SK-N-SH treated with all-trans-retinoic acid at 6 μM for 48 hours (cell line): Measurements from ENCODE around the gene COPZ2.

Experiments used
- ATAC-seq: fragments of 200-7000 bp; cut with Tn5 transposase; 3 replicates; pipeline ENCODE4 v1.9.1; 2020; ENCODE audit warnings: mild to moderate bottlenecking, moderate library complexity
- ARNTL ChIP-seq: fragments of 450-650 bp; formaldehyde crosslinking; IDR thresholded peaks from 2 replicates; pipeline ENCODE4 v1.5.0; 2020; ENCODE audit warnings: low read depth, mild to moderate bottlenecking, moderate library complexity, borderline replicate concordance
- BACH2 ChIP-seq: fragments of 250-450 bp; sonication (Bioruptor Pico); IDR thresholded peaks from 2 replicates; pipeline ENCODE4 v1.9.0; 2021; ENCODE audit warnings: mild to moderate bottlenecking, borderline replicate concordance
- CSDC2 ChIP-seq: fragments of 250-450 bp; sonication (Bioruptor Pico); IDR thresholded peaks from 2 replicates; pipeline ENCODE4 v1.5.0; 2020; ENCODE audit warnings: mild to moderate bottlenecking, moderate library complexity
- GLIS3 ChIP-seq: fragments of 250-450 bp; sonication (Bioruptor Pico); IDR thresholded peaks from 2 replicates; pipeline ENCODE4 v1.5.0; 2020; ENCODE audit warnings: mild to moderate bottlenecking, moderate library complexity
- ISL1 ChIP-seq: fragments of 250-450 bp; sonication (Bioruptor Pico); IDR thresholded peaks from 2 replicates; pipeline ENCODE4 v2.1.2; 2022; ENCODE audit warnings: mild to moderate bottlenecking, moderate library complexity
- OSR1 ChIP-seq: fragments of 250-450 bp; sonication (Bioruptor Pico); IDR thresholded peaks from 2 replicates; pipeline ENCODE4 v1.8.0; 2022; ENCODE audit warnings: moderate library complexity, mild to moderate bottlenecking, inconsistent platforms
- PATZ1 ChIP-seq: fragments of 250-450 bp; sonication (Bioruptor Pico); IDR thresholded peaks from 2 replicates; pipeline ENCODE4 v1.8.0; 2020; ENCODE audit warnings: mild to moderate bottlenecking, moderate library complexity, borderline replicate concordance
- POU6F1 ChIP-seq: fragments of 250-450 bp; sonication (Bioruptor Pico); IDR thresholded peaks from 2 replicates; pipeline ENCODE4 v1.8.0; 2021; ENCODE audit warnings: low read depth, mild to moderate bottlenecking, moderate library complexity, borderline replicate concordance
- PPARA ChIP-seq: fragments of 250-450 bp; sonication (Bioruptor Pico); IDR thresholded peaks from 2 replicates; pipeline ENCODE4 v1.5.0; 2020; ENCODE audit warnings: mild to moderate bottlenecking, borderline replicate concordance
- RARB ChIP-seq: fragments of 250-450 bp; sonication (Bioruptor Pico); IDR thresholded peaks from 2 replicates; pipeline ENCODE4 v1.8.0; 2021; ENCODE audit warnings: mild to moderate bottlenecking, moderate library complexity
- SNAI2 ChIP-seq: fragments of 250-450 bp; sonication (Bioruptor Pico); IDR thresholded peaks from 2 replicates; pipeline ENCODE4 v1.5.0; 2020; ENCODE audit warnings: mild to moderate bottlenecking, moderate library complexity
- TCF4 ChIP-seq: fragments of 250-450 bp; sonication (Bioruptor Pico); IDR thresholded peaks from 2 replicates; pipeline ENCODE4 v1.8.0; 2021; ENCODE audit warnings: mild to moderate bottlenecking, moderate library complexity, borderline replicate concordance
- TOX ChIP-seq: fragments of 250-450 bp; sonication (Bioruptor Pico); IDR thresholded peaks from 2 replicates; pipeline ENCODE4 v1.8.0; 2021; ENCODE audit warnings: mild to moderate bottlenecking, moderate library complexity, borderline replicate concordance
- ZC3H10 ChIP-seq: fragments of 250-450 bp; sonication (Bioruptor Pico); IDR thresholded peaks from 2 replicates; pipeline ENCODE4 v1.5.1; 2021; ENCODE audit warnings: mild to moderate bottlenecking, moderate library complexity
- ZFP3 ChIP-seq: fragments of 250-450 bp; sonication (Bioruptor Pico); IDR thresholded peaks from 2 replicates; pipeline ENCODE4 v1.5.0; 2020; ENCODE audit warnings: mild to moderate bottlenecking, moderate library complexity
- ZFP30 ChIP-seq: fragments of 450-650 bp; formaldehyde crosslinking; IDR thresholded peaks from 2 replicates; pipeline ENCODE4 v1.5.0; 2022; ENCODE audit warnings: mild to moderate bottlenecking, moderate library complexity
- ZNF565 ChIP-seq: fragments of 450-650 bp; formaldehyde crosslinking; conservative IDR thresholded peaks from 2 replicates; pipeline ENCODE4 v1.5.0; 2020; ENCODE audit warnings: low read depth, mild to moderate bottlenecking, moderate library complexity
- ZNF70 ChIP-seq: fragments of 450-650 bp; formaldehyde crosslinking; IDR thresholded peaks from 2 replicates; pipeline ENCODE4 v1.5.0; 2020; ENCODE audit warnings: mild to moderate bottlenecking, moderate library complexity
- ZNF8 ChIP-seq: fragments of 450-650 bp; formaldehyde crosslinking; IDR thresholded peaks from 2 replicates; pipeline ENCODE4 v1.5.0; 2020; ENCODE audit warnings: mild to moderate bottlenecking, moderate library complexity
- TF ChIP-seq, protein P1 (sequence below): fragments of 250-450 bp; sonication (Bioruptor Pico); IDR thresholded peaks from 2 replicates; pipeline ENCODE4 v1.5.0; 2020; ENCODE audit warnings: mild to moderate bottlenecking, moderate library complexity
- TF ChIP-seq, protein P2 (sequence below): fragments of 250-450 bp; sonication (Bioruptor Pico); IDR thresholded peaks from 2 replicates; pipeline ENCODE4 v1.5.1; 2020; ENCODE audit warnings: low read depth, mild to moderate bottlenecking, moderate library complexity
- TF ChIP-seq, protein P3 (sequence below): fragments of 250-450 bp; sonication (Bioruptor Pico); IDR thresholded peaks from 2 replicates; pipeline ENCODE4 v1.5.1; 2021; ENCODE audit warnings: mild to moderate bottlenecking, moderate library complexity

The COPZ2 gene

DNA sequence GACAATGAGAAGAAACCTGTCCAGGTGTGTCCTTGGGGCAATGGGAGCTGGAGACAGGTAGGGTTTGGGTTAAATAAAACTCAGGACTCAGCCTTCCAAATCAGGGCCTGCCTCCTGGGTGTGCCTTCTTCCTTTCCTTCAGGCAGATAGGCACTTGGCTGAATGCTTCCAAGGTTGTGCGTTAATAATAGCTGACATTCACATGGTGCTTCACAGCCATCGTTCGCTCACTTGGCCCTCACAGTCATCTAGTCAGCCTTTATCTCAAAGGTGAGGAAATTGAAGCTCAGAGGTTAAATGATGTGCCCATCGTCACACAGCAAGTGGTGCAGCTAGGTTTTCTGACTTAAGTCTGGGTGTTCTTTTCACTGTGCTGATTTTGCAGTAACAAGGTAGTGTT, 20.0 kb upstream of the COPZ2 start:
- no peak for ATAC-seq

GRCh38 chr17:48056879-48057278, 19.3 kb upstream of the COPZ2 start:
- no peak for ATAC-seq
- TF ChIP-seq, protein P1, sequence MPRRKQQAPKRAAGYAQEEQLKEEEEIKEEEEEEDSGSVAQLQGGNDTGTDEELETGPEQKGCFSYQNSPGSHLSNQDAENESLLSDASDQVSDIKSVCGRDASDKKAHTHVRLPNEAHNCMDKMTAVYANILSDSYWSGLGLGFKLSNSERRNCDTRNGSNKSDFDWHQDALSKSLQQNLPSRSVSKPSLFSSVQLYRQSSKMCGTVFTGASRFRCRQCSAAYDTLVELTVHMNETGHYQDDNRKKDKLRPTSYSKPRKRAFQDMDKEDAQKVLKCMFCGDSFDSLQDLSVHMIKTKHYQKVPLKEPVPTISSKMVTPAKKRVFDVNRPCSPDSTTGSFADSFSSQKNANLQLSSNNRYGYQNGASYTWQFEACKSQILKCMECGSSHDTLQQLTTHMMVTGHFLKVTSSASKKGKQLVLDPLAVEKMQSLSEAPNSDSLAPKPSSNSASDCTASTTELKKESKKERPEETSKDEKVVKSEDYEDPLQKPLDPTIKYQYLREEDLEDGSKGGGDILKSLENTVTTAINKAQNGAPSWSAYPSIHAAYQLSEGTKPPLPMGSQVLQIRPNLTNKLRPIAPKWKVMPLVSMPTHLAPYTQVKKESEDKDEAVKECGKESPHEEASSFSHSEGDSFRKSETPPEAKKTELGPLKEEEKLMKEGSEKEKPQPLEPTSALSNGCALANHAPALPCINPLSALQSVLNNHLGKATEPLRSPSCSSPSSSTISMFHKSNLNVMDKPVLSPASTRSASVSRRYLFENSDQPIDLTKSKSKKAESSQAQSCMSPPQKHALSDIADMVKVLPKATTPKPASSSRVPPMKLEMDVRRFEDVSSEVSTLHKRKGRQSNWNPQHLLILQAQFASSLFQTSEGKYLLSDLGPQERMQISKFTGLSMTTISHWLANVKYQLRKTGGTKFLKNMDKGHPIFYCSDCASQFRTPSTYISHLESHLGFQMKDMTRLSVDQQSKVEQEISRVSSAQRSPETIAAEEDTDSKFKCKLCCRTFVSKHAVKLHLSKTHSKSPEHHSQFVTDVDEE (CRISPR knock-in tag): no peak
- no peak for TF ChIP-seq ZFP30 (CRISPR knock-in tag)
- TF ChIP-seq PPARA (CRISPR knock-in tag): no peak
- no peak for TF ChIP-seq ZFP3 (CRISPR knock-in tag)
- no peak for TF ChIP-seq ZC3H10
- TF ChIP-seq GLIS3 (CRISPR knock-in tag): no peak
- TF ChIP-seq OSR1 (CRISPR knock-in tag): no peak
- no peak for TF ChIP-seq PATZ1 (CRISPR knock-in tag)
- TF ChIP-seq ISL1 (CRISPR knock-in tag): no peak
- TF ChIP-seq TOX (CRISPR knock-in tag): no peak
- TF ChIP-seq, protein P2, sequence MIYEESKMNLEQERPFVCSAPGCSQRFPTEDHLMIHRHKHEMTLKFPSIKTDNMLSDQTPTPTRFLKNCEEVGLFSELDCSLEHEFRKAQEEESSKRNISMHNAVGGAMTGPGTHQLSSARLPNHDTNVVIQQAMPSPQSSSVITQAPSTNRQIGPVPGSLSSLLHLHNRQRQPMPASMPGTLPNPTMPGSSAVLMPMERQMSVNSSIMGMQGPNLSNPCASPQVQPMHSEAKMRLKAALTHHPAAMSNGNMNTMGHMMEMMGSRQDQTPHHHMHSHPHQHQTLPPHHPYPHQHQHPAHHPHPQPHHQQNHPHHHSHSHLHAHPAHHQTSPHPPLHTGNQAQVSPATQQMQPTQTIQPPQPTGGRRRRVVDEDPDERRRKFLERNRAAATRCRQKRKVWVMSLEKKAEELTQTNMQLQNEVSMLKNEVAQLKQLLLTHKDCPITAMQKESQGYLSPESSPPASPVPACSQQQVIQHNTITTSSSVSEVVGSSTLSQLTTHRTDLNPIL (CRISPR knock-in tag): no peak
- no peak for TF ChIP-seq ZNF565 (CRISPR knock-in tag)
- TF ChIP-seq BACH2 (CRISPR knock-in tag): no peak

More for the DNA sequence above, 20.0 kb upstream of the COPZ2 start:
- TF ChIP-seq CSDC2 (CRISPR knock-in tag) (no peak), GLIS3 (CRISPR knock-in tag) (no peak), SNAI2 (CRISPR knock-in tag) (no peak), BACH2 (CRISPR knock-in tag) (no peak), OSR1 (CRISPR knock-in tag) (no peak), ZNF8 (no peak), ISL1 (CRISPR knock-in tag) (no peak), ZNF70 (CRISPR knock-in tag) (no peak), TCF4 (CRISPR knock-in tag) (no peak), RARB (CRISPR knock-in tag) (no peak), POU6F1 (no peak), PPARA (CRISPR knock-in tag) (no peak), ZFP3 (CRISPR knock-in tag) (no peak), ARNTL (CRISPR knock-in tag) (no peak), ZC3H10 (no peak), TOX (CRISPR knock-in tag) (no peak)
- TF ChIP-seq, protein P1 (CRISPR knock-in tag): no peak
- TF ChIP-seq, protein P3, sequence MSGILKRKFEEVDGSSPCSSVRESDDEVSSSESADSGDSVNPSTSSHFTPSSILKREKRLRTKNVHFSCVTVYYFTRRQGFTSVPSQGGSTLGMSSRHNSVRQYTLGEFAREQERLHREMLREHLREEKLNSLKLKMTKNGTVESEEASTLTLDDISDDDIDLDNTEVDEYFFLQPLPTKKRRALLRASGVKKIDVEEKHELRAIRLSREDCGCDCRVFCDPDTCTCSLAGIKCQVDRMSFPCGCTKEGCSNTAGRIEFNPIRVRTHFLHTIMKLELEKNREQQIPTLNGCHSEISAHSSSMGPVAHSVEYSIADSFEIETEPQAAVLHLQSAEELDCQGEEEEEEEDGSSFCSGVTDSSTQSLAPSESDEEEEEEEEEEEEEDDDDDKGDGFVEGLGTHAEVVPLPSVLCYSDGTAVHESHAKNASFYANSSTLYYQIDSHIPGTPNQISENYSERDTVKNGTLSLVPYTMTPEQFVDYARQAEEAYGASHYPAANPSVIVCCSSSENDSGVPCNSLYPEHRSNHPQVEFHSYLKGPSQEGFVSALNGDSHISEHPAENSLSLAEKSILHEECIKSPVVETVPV: no peak
- TF ChIP-seq, protein P2 (CRISPR knock-in tag): no peak
